ENCODE results near the gene C13orf42. TPM values are rescaled to one million over a fixed set of nuclear protein-coding genes. Genes with fewer than 3 reads are reported as not detected.

The C13orf42 gene
- total RNA-seq, 1 donor from 2014 or later: not detected

GRCh38 chr13:51067706-51068105 is 43.4 kb downstream of the C13orf42 start:
- Mint-ChIP-seq H3K27me3 (ENCODE audit: unreplicated experiment) (peaks cover 2% of the 10 kb centered on the region), H3K4me1 (ENCODE audit: low read depth, unreplicated experiment) (peaks cover 27% of the 10 kb centered on the region), H3K9me3 (ENCODE audit: unreplicated experiment) (peaks cover 3% of the 10 kb centered on the region), H3K36me3 (ENCODE audit: unreplicated experiment) (no peaks in the 10 kb centered on the region), H3K4me3 (ENCODE audit: unreplicated experiment) (no peak overlapping the region), H3K27ac (ENCODE audit: unreplicated experiment) (no peak overlapping the region)
- TF ChIP-seq, protein P1, sequence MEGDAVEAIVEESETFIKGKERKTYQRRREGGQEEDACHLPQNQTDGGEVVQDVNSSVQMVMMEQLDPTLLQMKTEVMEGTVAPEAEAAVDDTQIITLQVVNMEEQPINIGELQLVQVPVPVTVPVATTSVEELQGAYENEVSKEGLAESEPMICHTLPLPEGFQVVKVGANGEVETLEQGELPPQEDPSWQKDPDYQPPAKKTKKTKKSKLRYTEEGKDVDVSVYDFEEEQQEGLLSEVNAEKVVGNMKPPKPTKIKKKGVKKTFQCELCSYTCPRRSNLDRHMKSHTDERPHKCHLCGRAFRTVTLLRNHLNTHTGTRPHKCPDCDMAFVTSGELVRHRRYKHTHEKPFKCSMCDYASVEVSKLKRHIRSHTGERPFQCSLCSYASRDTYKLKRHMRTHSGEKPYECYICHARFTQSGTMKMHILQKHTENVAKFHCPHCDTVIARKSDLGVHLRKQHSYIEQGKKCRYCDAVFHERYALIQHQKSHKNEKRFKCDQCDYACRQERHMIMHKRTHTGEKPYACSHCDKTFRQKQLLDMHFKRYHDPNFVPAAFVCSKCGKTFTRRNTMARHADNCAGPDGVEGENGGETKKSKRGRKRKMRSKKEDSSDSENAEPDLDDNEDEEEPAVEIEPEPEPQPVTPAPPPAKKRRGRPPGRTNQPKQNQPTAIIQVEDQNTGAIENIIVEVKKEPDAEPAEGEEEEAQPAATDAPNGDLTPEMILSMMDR (IDR thresholded peaks at IDR 0.05; ENCODE audit: partially characterized antibody, unreplicated experiment): no peak
- DNase-seq: no peak

- peak overlapping the region; percentile 24 for H3K27ac Mint-ChIP-seq (ENCODE audit: unreplicated experiment)
- peaks cover 25% of the 10 kb centered on the region for H3K4me1 Mint-ChIP-seq (ENCODE audit: low read depth, unreplicated experiment)
- peaks cover 3% of the 10 kb centered on the region for H3K9me3 Mint-ChIP-seq (ENCODE audit: unreplicated experiment)
- H3K4me3 Mint-ChIP-seq (ENCODE audit: unreplicated experiment): no peak overlapping the region
- H3K36me3 Mint-ChIP-seq (ENCODE audit: unreplicated experiment): no peaks in the 10 kb centered on the region
- H3K27me3 Mint-ChIP-seq (ENCODE audit: unreplicated experiment): peaks cover 2% of the 10 kb centered on the region
- no peak for DNase-seq
- TF ChIP-seq, protein P1 (IDR thresholded peaks at IDR 0.05; ENCODE audit: partially characterized antibody, unreplicated experiment): no peak
These were observed 43.8 kb downstream of the C13orf42 start for GRCh38 chr13:51067210-51067701.

DNA sequence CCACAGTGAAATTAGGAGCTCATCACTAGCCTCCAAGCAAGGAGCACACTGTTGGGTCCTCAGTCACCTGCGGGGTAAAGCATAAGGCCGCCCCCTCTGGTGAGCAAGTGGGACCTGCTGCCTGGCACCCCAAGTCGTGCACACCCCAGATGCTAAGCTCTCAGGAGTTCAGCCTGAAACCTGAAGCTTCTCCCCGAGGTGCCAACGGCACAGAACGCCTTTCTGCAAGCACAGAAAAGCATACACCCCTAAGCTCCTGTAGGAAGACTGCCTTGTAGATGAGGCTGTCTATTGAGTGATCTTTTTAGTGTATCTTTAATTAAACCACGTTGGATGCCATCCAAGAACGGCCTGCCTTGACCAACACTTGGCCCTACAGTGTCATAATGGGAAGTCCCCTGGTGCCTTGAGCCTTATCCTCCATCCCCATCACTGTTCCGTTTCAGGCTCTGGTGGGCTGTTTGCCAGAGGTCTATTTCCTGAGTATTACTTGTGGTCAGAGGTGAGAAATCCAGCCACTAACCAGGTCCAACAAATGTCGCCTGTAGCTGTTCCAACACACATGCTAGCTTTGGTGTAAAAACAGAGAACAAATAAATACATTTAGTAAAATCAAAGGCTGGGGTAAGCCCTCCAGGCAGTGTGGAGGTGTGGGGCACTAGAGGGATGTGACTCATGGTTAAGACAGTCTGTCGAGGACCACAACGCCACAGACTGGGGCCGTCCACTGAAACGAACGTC is 44.8 kb downstream of the C13orf42 start:
- no peaks in the 10 kb centered on the region for H3K36me3 Mint-ChIP-seq (ENCODE audit: unreplicated experiment)
- H3K9me3 Mint-ChIP-seq (ENCODE audit: unreplicated experiment): peaks cover 1% of the 10 kb centered on the region
- no peak overlapping the region for H3K27ac Mint-ChIP-seq (ENCODE audit: unreplicated experiment)
- TF ChIP-seq, protein P1 (IDR thresholded peaks at IDR 0.05; ENCODE audit: partially characterized antibody, unreplicated experiment): no peak
- peaks cover 2% of the 10 kb centered on the region for H3K27me3 Mint-ChIP-seq (ENCODE audit: unreplicated experiment)
- DNase-seq: no peak
- H3K4me3 Mint-ChIP-seq (ENCODE audit: unreplicated experiment): no peak overlapping the region
- peaks cover 18% of the 10 kb centered on the region for H3K4me1 Mint-ChIP-seq (ENCODE audit: low read depth, unreplicated experiment)

- Mint-ChIP-seq H3K27ac (ENCODE audit: unreplicated experiment) (no peak overlapping the region), H3K9me3 (ENCODE audit: unreplicated experiment) (peaks cover 1% of the 10 kb centered on the region), H3K4me3 (ENCODE audit: unreplicated experiment) (no peak overlapping the region), H3K36me3 (ENCODE audit: unreplicated experiment) (no peaks in the 10 kb centered on the region), H3K4me1 (ENCODE audit: low read depth, unreplicated experiment) (peaks cover 18% of the 10 kb centered on the region), H3K27me3 (ENCODE audit: unreplicated experiment) (no peaks in the 10 kb centered on the region)
- TF ChIP-seq, protein P1 (IDR thresholded peaks at IDR 0.05; ENCODE audit: partially characterized antibody, unreplicated experiment): no peak
- no peak for DNase-seq
These were observed 45.5 kb downstream of the C13orf42 start for GRCh38 chr13:51065372-51066090.

- H3K4me1 Mint-ChIP-seq (ENCODE audit: low read depth, unreplicated experiment): peaks cover 18% of the 10 kb centered on the region
- no peaks in the 10 kb centered on the region for H3K36me3 Mint-ChIP-seq (ENCODE audit: unreplicated experiment)
- H3K9me3 Mint-ChIP-seq (ENCODE audit: unreplicated experiment): peaks cover 1% of the 10 kb centered on the region
- TF ChIP-seq, protein P1 (IDR thresholded peaks at IDR 0.05; ENCODE audit: partially characterized antibody, unreplicated experiment): no peak
- H3K27me3 Mint-ChIP-seq (ENCODE audit: unreplicated experiment): no peaks in the 10 kb centered on the region
- no peak for DNase-seq
- no peak overlapping the region for H3K27ac Mint-ChIP-seq (ENCODE audit: unreplicated experiment)
- H3K4me3 Mint-ChIP-seq (ENCODE audit: unreplicated experiment): no peak overlapping the region
These were observed 46.3 kb downstream of the C13orf42 start for GRCh38 chr13:51064753-51065152.

Data from glutamatergic neuron (in vitro differentiated cells).